GM12892 (cell line): ENCODE data around the gene ZFPL1.

Source experiments
- POLR2AphosphoS5 ChIP-seq: IDR thresholded peaks from 2 replicates; pipeline ENCODE4 v1.6.1; 2011; ENCODE audit warnings: low read depth, low read length, control low read depth
- TAF1 ChIP-seq: IDR thresholded peaks from 2 replicates; pipeline ENCODE4 v1.6.1; 2011; ENCODE audit warnings: low read depth, mild to moderate bottlenecking, control low read depth, low read length, borderline replicate concordance

DNA sequence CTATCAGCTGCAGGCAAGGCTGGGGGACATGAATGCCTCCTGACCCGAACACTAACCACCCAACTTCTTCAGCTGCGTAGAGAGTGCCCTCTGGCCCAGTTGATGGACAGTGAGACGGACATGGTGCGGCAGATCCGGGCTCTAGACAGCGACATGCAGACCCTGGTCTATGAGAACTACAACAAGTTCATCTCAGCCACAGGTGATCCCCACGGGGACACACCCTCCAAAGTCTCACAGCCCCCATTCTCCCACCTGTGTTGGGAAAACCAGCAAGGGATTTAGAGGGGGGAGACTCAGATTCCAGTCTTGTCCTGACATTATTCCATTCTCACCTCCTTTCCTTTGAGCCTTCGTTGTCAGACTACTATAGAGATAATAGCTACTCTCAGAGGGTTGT is 12.9 kb downstream of the ZFPL1 start:
- TF ChIP-seq POLR2AphosphoS5 (no peak), TAF1 (no peak)
